Measurements from ENCODE around the gene TANC2.

DNA sequence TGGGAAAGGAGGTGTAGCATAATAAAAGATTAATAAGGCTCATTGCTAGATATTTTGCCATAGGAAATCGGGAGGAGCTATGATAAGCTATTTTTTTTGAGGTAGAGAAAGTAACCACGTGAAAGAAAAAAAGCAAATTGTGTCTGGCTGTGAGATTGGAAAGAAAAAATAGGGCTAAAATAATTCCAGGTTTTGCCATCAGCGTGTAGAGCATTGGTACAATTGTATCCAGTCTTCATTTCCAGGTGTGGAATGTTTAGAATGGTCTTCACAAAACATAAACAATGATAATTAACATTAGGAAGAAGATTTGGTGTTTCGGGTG is 1.1 kb downstream of the TANC2 start:
- TF ChIP-seq, protein P1, sequence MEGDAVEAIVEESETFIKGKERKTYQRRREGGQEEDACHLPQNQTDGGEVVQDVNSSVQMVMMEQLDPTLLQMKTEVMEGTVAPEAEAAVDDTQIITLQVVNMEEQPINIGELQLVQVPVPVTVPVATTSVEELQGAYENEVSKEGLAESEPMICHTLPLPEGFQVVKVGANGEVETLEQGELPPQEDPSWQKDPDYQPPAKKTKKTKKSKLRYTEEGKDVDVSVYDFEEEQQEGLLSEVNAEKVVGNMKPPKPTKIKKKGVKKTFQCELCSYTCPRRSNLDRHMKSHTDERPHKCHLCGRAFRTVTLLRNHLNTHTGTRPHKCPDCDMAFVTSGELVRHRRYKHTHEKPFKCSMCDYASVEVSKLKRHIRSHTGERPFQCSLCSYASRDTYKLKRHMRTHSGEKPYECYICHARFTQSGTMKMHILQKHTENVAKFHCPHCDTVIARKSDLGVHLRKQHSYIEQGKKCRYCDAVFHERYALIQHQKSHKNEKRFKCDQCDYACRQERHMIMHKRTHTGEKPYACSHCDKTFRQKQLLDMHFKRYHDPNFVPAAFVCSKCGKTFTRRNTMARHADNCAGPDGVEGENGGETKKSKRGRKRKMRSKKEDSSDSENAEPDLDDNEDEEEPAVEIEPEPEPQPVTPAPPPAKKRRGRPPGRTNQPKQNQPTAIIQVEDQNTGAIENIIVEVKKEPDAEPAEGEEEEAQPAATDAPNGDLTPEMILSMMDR (IDR thresholded peaks at IDR 0.05) = no peak
- no peak for TF ChIP-seq POLR2A (IDR thresholded peaks at IDR 0.05)

Measured in adrenal gland (tissue), 5 donors.